ENCODE data around the gene RBM14.

DNA sequence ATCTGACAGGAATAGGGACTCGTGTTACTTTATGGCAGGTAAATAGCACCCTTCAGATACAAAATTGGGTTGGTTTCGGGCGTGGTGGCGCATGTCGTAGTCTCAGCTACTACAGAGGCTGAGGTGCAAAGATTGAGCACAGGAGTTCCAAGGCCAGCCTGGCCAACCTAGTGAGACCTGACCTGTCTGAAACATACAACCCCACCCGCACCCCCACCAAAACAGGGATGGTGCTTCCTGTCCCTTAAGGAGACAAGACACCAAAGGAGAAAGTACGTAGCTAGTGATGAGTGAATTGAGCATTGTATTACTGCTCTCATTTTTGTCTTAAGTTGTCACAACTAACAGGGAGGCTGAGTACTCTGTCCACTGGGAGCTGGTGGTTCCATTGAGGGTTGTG lies 36.2 kb downstream of the RBM14 start:
- TF ChIP-seq CTCF (IDR thresholded peaks at IDR 0.05; ENCODE audit: extremely low read depth in 1 of 2, insufficient read depth in 1 of 2, low read depth in 1 of 2, low read length in 2 of 2) (no peak), MAX (IDR thresholded peaks at IDR 0.05; ENCODE audit: insufficient read depth, insufficient read length) (no peak), POLR2AphosphoS5 (IDR thresholded peaks at IDR 0.05; ENCODE audit: insufficient read depth, low read depth, low read length) (no peak), JUN (IDR thresholded peaks at IDR 0.05; ENCODE audit: borderline replicate concordance, insufficient read depth, insufficient read length, low read depth) (no peak), POLR2A (IDR thresholded peaks at IDR 0.05; ENCODE audit: low read depth, low read length) (peak; percentile 26), EZH2 (IDR thresholded peaks at IDR 0.05; ENCODE audit: borderline replicate concordance, low read depth, low read length, severe bottlenecking) (no peak), MYC (IDR thresholded peaks at IDR 0.05; ENCODE audit: low read depth, low read length) (no peak), FOS (IDR thresholded peaks at IDR 0.05; ENCODE audit: borderline replicate concordance, insufficient read depth, low read length) (no peak), GATA2 (IDR thresholded peaks at IDR 0.05; ENCODE audit: insufficient read depth, insufficient read length, low read depth, low read length) (no peak)
